T-helper 2 cell treated with Interferon-gamma antibody and Interleukin-4, amounts not matched to agents 100 ng/mL and 5 ng/mL, for 36 hours (primary cell): ENCODE results near the gene SYDE2. TPM values are rescaled to one million over a fixed set of nuclear protein-coding genes. Genes with fewer than 3 reads are reported as not detected.
"Not testable (repeated sequence)": the region's sequence is repeated elsewhere in the genome, so short reads cannot be mapped to it uniquely, and the experiment has no call there.

Source experiments
- intact Hi-C: fragments of 100-400 bp; cut with micrococcal nuclease; formaldehyde crosslinking; loops from one replicate; pipeline ENCODE4 v1.15.1; 2023
- total RNA-seq: library from RNA; stranded (reverse); gene quantifications from 2 replicates; pipeline ENCODE4 v1.2.3, GENCODE V29; 2022

Gene SYDE2
- total RNA-seq, 1 donor from 2014 or later: 2.0 TPM

- intact Hi-C loops: no loop called here
These were observed 13.8 kb upstream of the SYDE2 start for GRCh38 chr1:85214654-85215053.

- intact Hi-C loops: no loop called here
These were observed 7.7 kb upstream of the SYDE2 start for GRCh38 chr1:85208488-85208887.

GRCh38 chr1:85203573-85204171 is 2.9 kb upstream of the SYDE2 start:
- intact Hi-C loops: loop anchor here (5.0 kb wide), 4 partner anchors 141 to 696 kb away; partner anchors contain the start of genes CTBS, GNG5, SPATA1 and ZNHIT6

- intact Hi-C loops: loop anchor here (5.0 kb wide), 4 partner anchors 141 to 696 kb away; partner anchors contain the start of genes CTBS, GNG5, SPATA1 and ZNHIT6
These were observed 2.0 kb upstream of the SYDE2 start for GRCh38 chr1:85202864-85203255.

GRCh38 chr1:85202092-85202863 is 1.5 kb upstream of the SYDE2 start:
- intact Hi-C loops: loop anchor here (5.0 kb wide), 4 partner anchors 140 to 695 kb away; partner anchors contain the start of genes CTBS, GNG5, SPATA1 and ZNHIT6

GRCh38 chr1:85201340-85202091 is 700 bp upstream of the SYDE2 start:
- intact Hi-C loops: loop anchor here (1.0 to 5.0 kb wide), 13 partner anchors 22 to 694 kb away; partner anchors contain the start of genes BCL10, C1orf52, CTBS and GNG5

- intact Hi-C loops: loop anchor here (2.0 to 5.0 kb wide), 6 partner anchors 51 to 693 kb away; partner anchors contain the start of genes CTBS, GNG5, MCOLN2 and SPATA1
These were observed 951 bp downstream of the SYDE2 start for GRCh38 chr1:85199667-85200462.

- intact Hi-C loops: no loop called here
These were observed 2.0 kb downstream of the SYDE2 start for GRCh38 chr1:85198864-85199263.

- intact Hi-C loops: no loop called here
These were observed 4.5 kb downstream of the SYDE2 start for GRCh38 chr1:85196358-85196757.

GRCh38 chr1:85195703-85196102 is 5.1 kb downstream of the SYDE2 start:
- intact Hi-C loops: no loop called here

- intact Hi-C loops: not testable (repeated sequence)
These were observed 8.7 kb downstream of the SYDE2 start for GRCh38 chr1:85192129-85192528.

GRCh38 chr1:85189120-85189519 is 11.7 kb downstream of the SYDE2 start:
- intact Hi-C loops: no loop called here

- intact Hi-C loops: no loop called here
These were observed 12.3 kb downstream of the SYDE2 start for GRCh38 chr1:85188530-85188929.

- intact Hi-C loops: not testable (repeated sequence)
These were observed 13.8 kb downstream of the SYDE2 start for GRCh38 chr1:85187021-85187420.

- intact Hi-C loops: no loop called here
These were observed 16.6 kb downstream of the SYDE2 start for GRCh38 chr1:85184245-85184644.

- intact Hi-C loops: no loop called here
These were observed 18.1 kb downstream of the SYDE2 start for GRCh38 chr1:85182700-85183099.

GRCh38 chr1:85180869-85181268 is 19.9 kb downstream of the SYDE2 start:
- intact Hi-C loops: no loop called here

- intact Hi-C loops: loop anchor here (1.0 kb wide), 1 partner anchor 22 kb away; the partner anchor contains the start of gene SYDE2
These were observed 21.3 kb downstream of the SYDE2 start for GRCh38 chr1:85179522-85179921.

- intact Hi-C loops: no loop called here
These were observed 22.4 kb downstream of the SYDE2 start for GRCh38 chr1:85178396-85178795.

GRCh38 chr1:85174503-85174902 is 26.3 kb downstream of the SYDE2 start:
- intact Hi-C loops: no loop called here
